ENCODE results near the gene VPS4B.

VPS4B gene

GRCh38 chr18:63346031-63346430 is 76.2 kb downstream of the VPS4B start:
- H3K4me3 ChIP-seq (ENCODE audit: low read depth, low read length), result no peak overlapping the region
- TF ChIP-seq, protein P1, sequence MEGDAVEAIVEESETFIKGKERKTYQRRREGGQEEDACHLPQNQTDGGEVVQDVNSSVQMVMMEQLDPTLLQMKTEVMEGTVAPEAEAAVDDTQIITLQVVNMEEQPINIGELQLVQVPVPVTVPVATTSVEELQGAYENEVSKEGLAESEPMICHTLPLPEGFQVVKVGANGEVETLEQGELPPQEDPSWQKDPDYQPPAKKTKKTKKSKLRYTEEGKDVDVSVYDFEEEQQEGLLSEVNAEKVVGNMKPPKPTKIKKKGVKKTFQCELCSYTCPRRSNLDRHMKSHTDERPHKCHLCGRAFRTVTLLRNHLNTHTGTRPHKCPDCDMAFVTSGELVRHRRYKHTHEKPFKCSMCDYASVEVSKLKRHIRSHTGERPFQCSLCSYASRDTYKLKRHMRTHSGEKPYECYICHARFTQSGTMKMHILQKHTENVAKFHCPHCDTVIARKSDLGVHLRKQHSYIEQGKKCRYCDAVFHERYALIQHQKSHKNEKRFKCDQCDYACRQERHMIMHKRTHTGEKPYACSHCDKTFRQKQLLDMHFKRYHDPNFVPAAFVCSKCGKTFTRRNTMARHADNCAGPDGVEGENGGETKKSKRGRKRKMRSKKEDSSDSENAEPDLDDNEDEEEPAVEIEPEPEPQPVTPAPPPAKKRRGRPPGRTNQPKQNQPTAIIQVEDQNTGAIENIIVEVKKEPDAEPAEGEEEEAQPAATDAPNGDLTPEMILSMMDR (IDR thresholded peaks at IDR 0.05; ENCODE audit: low read depth, low read length, missing control alignments), result no peak
- DNase-seq (ENCODE audit: low read depth), result no peak

GRCh38 chr18:63344918-63345317 is 77.4 kb downstream of the VPS4B start:
- no peak for DNase-seq (ENCODE audit: low read depth)
- TF ChIP-seq, protein P1 (IDR thresholded peaks at IDR 0.05; ENCODE audit: low read depth, low read length, missing control alignments), result no peak
- H3K4me3 ChIP-seq (ENCODE audit: low read depth, low read length), result no peak overlapping the region

DNA sequence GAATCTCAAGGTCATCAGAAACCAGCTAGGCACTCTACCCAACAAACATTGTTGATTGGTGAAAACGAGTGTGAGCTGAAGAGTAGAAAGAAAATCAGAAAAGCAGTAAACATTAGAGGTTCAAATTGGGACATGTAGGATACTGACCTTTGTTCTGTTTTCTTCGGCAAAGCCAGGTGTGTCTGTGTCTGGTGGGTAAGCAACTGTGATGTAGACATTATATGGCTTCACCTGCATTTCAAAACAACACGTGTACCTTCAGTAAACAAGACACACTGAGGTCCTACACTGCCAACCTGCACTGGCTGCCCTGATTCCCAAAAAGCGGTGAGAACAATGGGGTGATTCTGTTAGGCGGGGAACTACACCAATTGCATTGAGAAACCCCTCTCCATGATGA is 78.0 kb downstream of the VPS4B start:
- TF ChIP-seq, protein P1 (IDR thresholded peaks at IDR 0.05; ENCODE audit: low read depth, low read length, missing control alignments), result no peak
- no peak for DNase-seq (ENCODE audit: low read depth)
- H3K4me3 ChIP-seq (ENCODE audit: low read depth, low read length), result no peak overlapping the region

- DNase-seq (ENCODE audit: low read depth), result no peak
- TF ChIP-seq, protein P1 (IDR thresholded peaks at IDR 0.05; ENCODE audit: low read depth, low read length, missing control alignments), result peak; percentile 57
- H3K4me3 ChIP-seq (ENCODE audit: low read depth, low read length), result no peak overlapping the region
Observed at GRCh38 chr18:63342206-63342605, 80.1 kb downstream of the VPS4B start.

GRCh38 chr18:63339920-63340484 is 82.3 kb downstream of the VPS4B start:
- no peak for DNase-seq (ENCODE audit: low read depth)
- no peak overlapping the region for H3K4me3 ChIP-seq (ENCODE audit: low read depth, low read length)
- TF ChIP-seq, protein P1 (IDR thresholded peaks at IDR 0.05; ENCODE audit: low read depth, low read length, missing control alignments), result peak; percentile 53
